T-helper 22 cell (primary cell): ENCODE measurements around the gene PLCB4.

Experiments
- DNase-seq: peaks from one replicate; pipeline ENCODE4 v3.0.0-alpha.2; 2020; ENCODE audit warnings: low read depth

The PLCB4 gene

DNA sequence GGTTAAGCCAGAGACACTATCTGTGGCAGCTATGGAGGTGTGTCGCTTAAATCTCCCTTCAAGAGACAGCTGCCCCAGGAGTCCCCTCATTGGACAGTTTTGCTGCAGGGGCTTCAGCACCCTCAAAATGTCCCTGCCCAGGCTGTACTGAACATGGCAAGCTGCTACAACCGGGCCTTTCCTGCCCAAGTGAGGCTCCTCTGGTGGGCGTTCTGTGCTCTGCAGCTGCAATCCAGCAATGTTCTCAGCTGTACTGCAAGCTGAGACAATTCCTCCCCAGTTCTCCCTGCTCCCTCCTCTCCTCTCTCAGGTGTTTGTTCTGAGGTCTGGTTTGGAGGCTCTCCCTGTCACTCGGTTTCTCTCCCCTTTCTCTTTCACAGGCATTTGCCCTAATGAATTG, 254.7 kb downstream of the PLCB4 start:
- DNase-seq = no peak

DNA sequence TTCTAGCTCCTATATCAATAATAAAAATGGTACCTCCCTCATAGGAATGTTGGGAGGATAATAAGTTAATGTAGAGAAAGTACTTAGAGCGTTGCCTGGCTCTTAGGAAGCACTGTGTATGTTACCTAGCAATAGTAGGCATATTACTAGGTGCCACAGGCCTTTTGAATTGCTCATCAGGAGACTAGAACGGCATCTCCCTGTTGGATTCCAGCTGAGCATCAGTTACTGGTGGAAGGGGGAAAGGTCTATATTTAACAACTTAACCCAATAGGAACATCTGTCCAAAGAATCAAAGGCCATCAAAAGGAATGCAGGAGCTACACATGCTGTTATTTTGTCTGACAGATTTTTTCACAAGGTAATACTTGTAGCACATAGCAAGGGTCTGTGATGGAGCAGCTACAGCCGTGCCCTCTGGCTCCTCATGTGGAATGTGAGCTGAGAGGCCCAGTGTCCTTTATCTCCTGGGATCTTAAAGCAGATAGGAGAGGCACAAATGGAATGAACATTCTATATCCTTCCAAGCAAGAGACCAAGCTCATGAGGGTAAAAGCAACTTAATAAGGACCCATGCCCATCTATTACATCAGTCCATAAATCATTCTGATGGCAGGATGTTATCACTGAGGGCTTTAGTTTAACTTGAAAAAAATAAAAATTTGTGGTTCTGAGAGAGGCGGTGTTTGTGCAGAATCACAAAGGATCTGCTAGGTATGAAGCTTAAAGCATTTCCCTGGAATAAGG, 260.6 kb downstream of the PLCB4 start:
- DNase-seq = no peak

DNA sequence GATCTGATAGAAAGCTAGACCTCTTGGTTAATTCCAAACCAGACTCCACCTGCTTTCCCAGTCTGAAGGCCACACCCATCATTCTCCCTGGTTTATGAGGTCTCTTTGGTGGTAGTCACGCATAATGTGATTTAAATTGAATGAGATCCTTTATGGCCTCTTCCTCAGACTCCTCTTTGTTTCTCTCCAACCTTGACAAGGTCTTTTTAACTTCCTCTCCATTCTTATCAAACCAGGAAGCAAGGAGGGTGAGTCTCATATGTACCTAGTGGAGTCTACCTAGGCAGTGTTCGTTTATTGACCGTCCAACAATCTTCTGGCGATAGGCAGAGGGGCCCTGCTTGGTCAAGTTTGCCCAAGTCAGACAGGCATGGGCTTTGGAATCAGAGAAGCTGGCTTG, 261.3 kb downstream of the PLCB4 start:
- DNase-seq = no peak

DNA sequence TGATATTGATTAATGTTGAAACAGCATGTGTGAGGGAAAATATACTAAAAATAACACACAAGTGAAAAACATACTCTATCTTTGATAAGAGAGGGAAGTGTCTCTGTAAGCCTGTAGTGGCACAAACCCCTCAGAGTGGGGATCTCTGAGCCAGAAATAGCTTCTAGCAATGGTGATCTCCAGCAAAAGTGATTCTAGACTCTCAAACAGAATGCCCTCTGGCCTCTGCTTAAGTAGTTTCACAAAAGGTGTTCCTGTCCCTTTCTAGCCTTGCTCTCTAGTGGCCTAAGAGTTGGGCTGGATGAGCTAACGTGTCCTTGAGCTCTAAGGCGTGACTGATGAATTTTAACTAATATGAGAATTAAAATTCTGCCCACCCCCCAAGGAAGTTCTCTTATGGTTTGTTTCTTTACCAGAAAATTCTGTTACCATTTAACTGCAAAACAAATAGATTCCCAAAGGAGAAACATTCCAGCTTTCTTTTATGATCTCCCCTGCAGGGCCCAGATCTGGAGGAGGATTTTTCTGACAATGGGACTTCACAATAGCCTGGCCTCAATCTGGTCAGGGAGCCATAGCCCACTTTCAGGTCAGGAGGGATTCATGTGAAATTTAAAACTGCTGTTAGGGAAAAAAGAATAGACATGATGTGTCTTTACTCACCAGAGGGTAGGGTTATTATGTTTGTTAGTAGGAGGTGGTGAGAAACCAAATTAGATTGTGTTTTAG, 263.0 kb downstream of the PLCB4 start:
- no peak for DNase-seq

DNA sequence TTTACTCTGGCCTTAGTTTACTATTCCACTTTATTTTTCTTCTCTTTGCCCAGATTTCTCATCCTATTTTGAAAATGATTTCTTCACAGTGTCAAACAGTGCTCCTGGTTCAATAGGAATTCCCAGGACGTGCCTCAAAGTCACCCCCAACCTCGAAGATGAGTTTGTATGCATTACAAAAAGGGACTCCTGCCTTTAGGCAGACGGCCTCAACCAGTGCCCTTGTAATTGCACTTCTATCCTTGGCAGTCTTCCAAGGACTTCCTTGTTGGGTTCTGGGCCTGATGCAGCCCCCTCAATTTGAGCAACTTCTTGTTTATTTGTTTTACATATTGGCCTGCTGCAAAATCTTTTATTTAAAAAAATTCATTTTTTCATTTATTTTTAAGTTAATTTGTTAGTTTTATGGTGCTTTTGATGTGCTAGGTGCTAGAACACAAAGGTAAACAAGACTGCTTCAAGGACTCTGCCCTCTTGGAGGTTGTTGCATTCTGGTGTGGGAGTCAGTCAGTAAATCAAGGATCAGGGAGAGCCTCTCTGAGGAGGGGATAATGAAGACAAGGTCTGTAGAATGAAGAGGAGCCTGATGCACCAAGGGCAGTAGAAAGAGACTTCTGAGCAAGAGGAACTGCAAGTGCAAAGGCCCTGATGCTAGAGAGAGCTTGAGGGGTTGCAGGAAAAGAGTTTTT, 264.0 kb downstream of the PLCB4 start:
- DNase-seq = no peak

DNA sequence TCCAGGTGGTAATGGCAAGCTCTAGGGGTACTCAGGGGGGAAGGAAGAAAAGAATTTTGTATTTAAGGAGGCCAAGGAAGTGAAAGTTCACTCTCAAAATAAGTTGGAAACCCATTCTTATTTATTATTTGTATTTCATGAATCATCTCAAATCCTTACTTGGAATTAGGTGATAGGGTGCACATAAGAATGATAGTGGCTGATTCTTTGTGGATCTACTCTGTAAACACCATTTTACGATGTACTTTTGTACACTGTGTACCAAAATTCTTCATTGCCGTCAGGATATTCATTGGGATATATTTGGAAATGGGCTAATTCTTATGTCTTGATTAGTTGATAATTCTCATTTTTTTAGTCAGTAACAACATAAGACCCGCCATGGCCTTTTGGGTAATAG, 266.0 kb downstream of the PLCB4 start:
- no peak for DNase-seq

DNA sequence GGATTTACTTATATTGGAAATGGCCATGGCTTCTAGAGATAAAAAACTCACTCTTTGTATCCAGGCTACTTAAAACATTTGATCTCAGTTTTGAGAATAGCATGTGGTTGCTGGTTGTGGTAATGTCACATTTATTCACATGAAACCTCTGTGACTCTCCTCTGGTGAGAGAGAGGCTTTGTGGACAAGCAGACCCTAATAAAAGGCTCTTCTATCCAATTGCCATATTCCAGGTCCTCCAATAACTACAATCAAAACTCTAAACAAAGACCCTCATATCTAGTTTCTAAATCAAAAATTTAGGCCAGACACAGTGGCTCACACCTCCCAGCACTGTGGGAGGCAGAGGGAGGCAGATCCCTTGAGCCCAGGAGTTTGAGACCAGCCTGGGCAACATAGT, 269.2 kb downstream of the PLCB4 start:
- DNase-seq = no peak

DNA sequence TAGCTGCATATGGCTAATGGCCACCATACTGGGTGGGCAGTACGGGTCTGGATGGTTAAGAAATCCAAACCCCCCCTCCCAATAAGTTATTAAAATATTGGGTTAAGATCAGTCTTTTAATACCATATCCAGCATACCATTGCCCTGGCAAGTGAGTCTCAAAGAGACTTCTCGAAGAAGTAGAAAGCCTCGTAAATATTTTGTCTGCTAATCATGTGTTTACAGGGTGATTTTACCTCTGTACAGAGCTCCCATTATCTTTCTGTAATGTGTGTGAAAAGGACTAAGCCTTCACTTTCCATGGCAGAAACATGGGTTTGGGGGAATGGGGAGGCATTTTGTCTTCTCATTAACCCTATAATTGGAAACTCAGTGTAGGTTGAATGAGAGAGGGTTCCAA, 270.8 kb downstream of the PLCB4 start:
- no peak for DNase-seq

DNA sequence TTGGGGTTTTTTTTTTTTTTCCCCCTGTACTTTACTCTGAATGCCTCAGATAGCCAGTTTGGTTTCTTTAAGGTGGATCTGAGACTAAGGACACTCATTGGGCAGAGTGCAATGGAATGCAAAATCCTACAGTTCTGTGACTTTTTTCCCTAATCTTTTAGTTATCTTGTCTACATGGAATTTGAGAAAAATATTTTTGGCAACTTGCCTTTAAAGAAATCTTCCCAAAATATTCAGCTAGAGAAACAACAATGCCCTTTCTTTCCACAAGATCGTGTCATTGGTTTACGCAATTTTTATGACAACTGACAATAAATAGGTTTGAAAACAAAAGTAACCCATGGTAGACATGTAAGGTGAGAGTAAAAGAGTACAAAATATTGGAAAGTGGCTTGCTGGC, 273.8 kb downstream of the PLCB4 start:
- no peak for DNase-seq

DNA sequence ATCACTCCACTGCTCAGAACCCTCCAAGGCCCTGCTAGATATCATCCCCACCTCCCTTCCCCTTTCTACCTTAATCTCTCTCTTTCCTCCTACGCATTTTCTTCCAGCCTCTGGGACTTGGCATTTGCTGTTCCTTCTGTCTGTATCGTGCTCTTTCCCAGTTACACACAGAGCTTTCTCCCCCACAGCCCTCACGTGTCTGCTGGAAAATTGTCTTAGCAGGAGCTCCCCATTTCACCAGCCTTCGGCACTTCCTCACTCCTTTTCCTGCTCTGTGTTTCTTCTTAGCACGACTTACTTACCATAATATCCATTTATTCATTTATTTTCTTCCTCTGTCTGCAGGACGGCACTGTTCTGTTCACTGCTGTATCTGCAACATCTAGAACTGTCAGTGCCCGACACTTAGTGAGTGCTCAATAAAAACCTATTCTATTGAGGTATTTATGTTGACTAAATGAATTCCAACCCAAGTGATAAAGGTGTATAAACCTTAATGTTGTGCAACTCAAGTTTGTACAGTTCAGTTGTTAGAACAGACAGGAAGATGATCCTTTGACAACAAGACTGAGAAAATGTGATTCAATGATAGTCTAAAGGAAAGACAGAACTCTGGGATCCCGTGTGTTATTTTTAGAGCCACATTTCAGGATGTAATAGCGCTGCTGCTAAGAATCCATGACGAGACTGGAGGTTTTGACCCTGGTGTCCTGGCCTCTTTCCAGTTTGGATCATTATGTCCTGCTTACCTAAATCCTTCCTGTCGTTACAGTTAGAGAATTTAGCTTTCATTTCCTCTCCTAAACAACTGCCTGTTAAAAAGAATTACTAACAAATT, 275.4 kb downstream of the PLCB4 start:
- DNase-seq = no peak

DNA sequence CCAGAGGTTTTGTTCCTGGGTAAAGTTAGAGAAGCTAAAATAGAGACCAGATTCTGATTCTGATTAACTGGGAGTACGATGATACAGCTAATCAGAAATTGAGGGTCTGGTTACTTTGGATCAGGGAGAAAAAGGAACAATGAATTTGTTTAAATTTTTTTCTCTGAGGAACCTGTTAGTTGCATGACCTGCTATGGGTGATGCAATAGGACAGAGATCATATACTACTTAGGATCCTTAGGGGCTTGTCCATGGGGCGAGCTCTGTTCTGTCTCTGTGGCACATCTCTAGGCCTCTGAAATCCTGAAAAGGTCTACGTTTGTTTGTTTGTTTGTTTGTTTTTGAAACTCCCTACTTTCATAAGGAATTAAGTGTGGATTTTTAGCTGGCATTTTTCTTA, 279.4 kb downstream of the PLCB4 start:
- DNase-seq = no peak

DNA sequence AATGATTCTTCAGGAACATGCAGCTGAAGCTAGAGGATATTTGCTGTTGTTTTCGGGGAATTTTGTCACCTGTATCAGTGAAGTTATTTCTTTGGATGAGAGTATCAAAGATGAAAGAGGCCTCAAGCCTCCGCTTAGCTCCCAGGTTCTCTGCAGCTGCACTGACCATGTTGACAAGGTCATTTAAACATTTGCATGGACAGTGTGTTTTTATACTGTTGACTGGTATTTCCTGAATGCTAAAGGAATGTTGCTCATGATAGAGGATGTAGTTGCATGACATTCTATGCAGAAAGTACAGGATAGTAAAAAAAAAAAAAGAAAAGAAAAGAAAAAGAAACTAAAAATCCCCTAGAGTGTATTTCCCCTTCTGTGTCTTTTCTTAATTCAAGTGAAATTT, 279.9 kb downstream of the PLCB4 start:
- no peak for DNase-seq

DNA sequence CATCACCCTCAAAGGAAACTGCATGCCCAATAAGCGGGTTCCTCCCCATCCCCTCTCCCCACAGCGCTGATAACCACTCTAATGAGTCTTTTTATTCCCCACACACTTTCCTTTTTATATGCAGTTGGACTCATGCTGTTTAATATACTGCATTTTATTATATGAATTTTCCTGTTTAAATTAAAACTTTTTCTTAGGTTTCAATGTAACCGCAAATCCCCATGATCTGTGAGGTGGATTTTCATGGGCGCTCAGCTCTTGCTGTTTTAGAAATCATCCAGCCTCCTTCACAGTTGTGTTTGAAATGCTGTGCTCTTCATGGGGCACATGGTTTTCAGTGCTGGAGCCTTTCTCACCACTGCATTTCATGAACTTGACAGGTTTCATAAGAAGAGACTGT, 280.4 kb downstream of the PLCB4 start:
- no peak for DNase-seq

DNA sequence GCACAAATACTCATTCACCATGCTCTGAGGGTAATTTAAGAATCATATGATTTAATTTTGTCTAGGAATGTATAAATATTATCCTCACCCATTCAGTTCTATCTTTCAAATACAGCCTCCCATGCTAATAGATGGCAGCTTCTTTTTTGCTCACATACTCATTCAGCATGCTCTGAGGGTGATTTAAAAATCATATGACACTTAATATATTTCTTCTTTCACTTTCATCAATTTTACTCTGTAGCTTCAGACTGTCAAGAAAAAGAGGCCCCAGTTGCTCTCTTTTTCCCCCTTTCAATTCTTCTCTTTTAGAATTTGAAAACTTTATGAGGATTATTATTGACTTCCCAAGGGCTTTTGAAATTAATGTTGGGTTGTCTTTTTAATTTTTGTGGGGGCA, 283.9 kb downstream of the PLCB4 start:
- DNase-seq = no peak

DNA sequence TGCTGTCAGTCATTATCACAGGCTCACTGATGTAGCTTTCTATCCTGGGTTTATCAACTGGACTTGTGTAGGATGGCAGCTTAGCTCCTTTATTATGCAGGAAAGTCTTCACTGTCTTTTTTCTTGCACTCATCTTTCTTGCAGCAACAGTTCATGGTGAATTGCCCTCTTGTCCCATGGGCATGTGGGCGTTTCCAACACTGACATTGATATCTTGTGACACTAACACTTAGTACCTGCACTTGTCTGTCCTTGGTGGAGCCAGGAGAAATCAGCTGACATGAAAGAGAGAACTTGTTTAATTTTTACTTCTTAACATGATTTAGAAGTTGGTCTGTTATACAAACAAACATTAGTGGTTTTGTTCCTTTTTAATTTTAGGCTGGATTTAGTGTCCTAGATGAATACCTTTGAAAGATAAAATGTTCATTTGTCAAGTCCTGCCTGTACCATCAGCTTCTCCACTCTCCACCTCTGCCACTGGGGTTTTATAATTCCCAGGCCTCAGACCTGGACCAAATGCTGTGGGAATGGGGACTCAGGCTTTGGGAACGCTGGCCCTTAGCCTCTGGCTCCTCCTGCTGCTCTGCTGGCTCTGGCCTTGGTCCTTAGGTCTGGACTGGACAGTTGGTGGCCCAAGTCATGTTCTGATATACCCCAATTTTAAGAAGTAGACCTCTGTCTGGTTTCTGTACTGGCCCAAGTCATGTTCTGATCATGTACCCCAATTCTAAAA, 284.5 kb downstream of the PLCB4 start:
- no peak for DNase-seq

DNA sequence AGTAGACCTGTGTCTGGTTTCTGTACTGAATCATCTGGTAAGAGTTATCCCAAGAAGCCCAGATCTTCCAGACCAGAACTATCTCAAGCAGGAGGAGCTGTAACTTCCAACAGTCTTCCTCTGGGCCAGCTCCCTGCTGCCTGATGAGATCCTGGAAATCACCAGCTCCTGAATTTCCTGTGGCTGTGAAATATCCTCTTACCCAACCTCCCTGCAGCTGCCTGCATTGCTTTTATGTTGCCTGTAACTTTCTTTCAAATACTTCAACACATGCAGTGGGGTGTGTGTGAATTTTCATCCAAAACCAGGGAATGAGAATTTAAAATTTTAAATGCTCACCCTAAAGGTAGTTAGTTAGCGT, 285.0 kb downstream of the PLCB4 start:
- no peak for DNase-seq

DNA sequence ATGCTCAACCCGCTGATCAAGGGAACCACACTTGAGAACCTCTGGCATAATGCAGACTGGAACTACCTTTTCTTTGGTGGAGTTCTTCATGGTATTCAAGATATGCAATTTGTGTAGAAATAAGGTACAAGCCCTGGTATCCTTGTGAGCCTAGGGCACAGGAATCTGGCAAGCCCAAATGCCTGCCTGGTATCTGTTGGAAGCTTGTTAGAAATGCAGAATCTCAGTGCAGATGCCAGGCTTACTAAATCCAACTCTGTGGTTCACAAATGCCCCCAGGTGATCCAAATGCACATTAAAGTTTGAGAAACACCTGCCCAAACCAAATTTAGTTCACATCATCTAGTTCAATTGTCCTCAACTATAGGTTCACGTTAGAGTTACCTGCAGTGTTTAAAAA, 285.7 kb downstream of the PLCB4 start:
- DNase-seq = no peak

DNA sequence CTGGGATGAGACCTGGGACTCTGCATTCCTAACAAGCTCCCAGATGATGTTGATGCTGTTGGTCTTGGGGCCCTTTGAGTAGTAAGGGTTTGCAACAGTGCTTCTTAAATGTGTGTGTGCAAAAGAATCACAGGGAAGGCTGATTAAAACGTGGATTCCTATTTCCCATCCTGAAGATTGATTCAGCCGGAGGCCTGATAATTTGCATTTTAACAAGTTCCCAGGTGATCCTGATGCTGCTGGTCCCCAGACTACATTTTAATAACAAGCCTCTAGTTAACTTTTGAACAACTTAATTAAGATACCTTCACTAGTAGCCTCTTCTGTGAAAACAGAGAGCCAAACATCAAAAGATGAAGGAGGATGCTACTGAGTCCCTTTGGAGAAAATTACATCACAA, 289.1 kb downstream of the PLCB4 start:
- DNase-seq = no peak

DNA sequence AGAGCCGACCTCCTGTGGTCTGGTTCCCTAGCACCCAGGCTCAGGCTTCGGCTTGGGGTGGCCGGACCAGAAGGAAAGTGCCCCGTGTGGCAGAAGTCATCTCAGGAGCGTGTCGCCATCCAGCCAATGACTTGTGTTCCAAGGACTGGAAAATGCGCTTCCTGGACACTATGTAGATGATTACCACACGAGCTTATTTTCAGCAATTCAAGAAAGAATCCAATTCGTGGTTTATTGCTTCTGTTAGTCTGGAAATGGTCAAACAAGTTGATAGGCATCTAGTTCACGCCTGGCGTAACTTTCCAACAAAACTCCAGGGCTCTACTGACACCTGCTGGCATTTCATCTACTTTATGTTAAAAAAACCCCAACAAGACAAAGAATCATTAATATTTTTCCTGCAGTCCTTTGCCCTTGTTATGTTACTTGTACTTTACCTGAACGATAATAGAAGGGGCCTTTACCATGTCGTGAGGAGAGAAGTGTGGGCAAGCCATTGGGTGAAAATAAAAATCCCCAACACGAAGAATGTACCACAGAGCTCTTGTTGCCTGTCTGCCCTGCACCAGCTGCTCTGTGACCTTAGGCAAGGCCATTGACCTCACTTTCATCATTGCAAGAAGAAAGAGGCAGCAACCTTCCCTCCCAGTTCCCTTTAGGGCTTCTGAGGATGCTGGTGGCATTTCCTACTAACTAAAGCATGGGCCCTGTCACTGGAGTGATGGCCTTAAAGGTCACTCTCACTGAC, 290.8 kb downstream of the PLCB4 start:
- DNase-seq = no peak

DNA sequence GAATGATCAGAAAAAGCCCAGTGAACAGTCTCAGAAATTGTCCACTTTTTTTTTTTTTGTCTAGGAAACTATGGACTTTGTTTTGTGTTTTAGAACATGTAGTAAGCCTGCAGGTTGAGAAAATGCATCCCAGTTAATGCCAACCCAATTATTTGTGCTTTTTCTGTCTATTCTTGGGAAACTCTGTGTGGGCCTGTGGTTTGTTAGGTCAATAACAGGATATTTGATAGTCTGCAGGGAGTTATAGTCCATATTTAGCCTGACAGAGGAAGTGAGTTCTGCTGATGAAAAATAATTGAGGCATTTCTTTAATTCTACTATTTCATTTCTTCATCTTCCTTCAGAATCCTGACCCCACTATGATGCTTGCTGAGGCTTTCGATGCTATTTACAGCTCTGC, 291.5 kb downstream of the PLCB4 start:
- no peak for DNase-seq

DNA sequence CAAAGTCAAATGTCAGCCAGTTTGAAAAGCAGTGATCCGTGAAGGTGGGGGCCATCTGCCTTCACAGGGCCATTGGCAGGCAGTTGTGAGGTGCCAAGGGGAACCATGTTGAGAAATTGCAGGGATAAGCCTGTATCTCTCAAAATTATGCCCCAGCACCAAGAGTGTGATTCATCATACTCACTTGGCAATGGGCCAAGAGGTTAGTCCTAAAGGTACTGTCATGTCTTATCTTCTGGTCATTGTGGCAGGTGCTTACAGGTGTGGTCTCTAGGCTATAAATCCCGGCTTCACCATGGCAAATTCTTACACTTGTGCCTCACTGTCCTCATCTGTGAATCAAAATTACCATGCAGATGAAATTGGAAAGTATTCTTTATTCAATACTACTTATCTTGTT, 294.8 kb downstream of the PLCB4 start:
- DNase-seq = no peak
